NB4 (cell line): ENCODE results near the gene HSPB1.

Experiments used
- DNase-seq: peaks from one replicate; pipeline ENCODE4 v3.0.0; 2010; ENCODE audit warnings: low read depth
- H3K4me3 ChIP-seq: one replicate; pipeline ENCODE4 v1.5.1; 2011; ENCODE audit warnings: mild to moderate bottlenecking, low read depth, low read length, moderate library complexity
- CTCF ChIP-seq: IDR thresholded peaks from one replicate; pipeline ENCODE4 v1.5.1; 2012; ENCODE audit warnings: low read depth, low read length
- MAX ChIP-seq: IDR thresholded peaks from 2 replicates; pipeline ENCODE4 v1.6.1; 2011; ENCODE audit warnings: low read depth, low read length
- MYC ChIP-seq: IDR thresholded peaks from 2 replicates; pipeline ENCODE4 v1.6.1; 2011; ENCODE audit warnings: low read depth, low read length
- POLR2A ChIP-seq: IDR thresholded peaks from 2 replicates; pipeline ENCODE4 v1.6.1; 2011; ENCODE audit warnings: mild to moderate bottlenecking; ENCODE audit not compliant: insufficient read length; ENCODE audit errors: extremely low read depth

HSPB1 gene

GRCh38 chr7:76302347-76303201 lies at the start of gene HSPB1:
TSS of gene HSPB1 (plus strand) at chr7:76302673. CDS start at chr7:76302713, 40 bp downstream.
- peak; percentile 83 for DNase-seq
- H3K4me3 ChIP-seq, result peak within 1 kb of the TSS; percentile 66
- TF ChIP-seq CTCF, result no peak
- 0 out of 2 replicates have a peak, but pooled peaks have one; percentile 9 for TF ChIP-seq MYC
- TF ChIP-seq POLR2A, result peak; percentile 66
- TF ChIP-seq MAX, result peak; percentile 43; the same call in 1 of the 2 replicates

- TF ChIP-seq POLR2A (no peak), MYC (no peak), MAX (no peak), CTCF (no peak)
- H3K4me3 ChIP-seq, result no peak overlapping the region
Measured at GRCh38 chr7:76254781-76255180, 47.7 kb upstream of the HSPB1 start.

GRCh38 chr7:76257973-76258372 lies 44.5 kb upstream of the HSPB1 start:
- peak; percentile 42 for DNase-seq
- no peak for TF ChIP-seq MYC
- peak; percentile 16 for TF ChIP-seq CTCF
- no peak for TF ChIP-seq MAX
- TF ChIP-seq POLR2A, result no peak
- no peak overlapping the region for H3K4me3 ChIP-seq

More at GRCh38 chr7:76254781-76255180, 47.7 kb upstream of the HSPB1 start:
- DNase-seq, result no peak

GRCh38 chr7:76259124-76260093 lies 43.1 kb upstream of the HSPB1 start:
- DNase-seq, result no peak
- TF ChIP-seq MYC (no peak), POLR2A (no peak), MAX (no peak), CTCF (no peak)
- H3K4me3 ChIP-seq, result no peak overlapping the region

GRCh38 chr7:76260171-76260703 lies 42.2 kb upstream of the HSPB1 start:
- peak; percentile 56 for DNase-seq
- H3K4me3 ChIP-seq, result no peak overlapping the region
- TF ChIP-seq POLR2A, result no peak
- no peak for TF ChIP-seq MYC
- TF ChIP-seq CTCF, result no peak
- no peak for TF ChIP-seq MAX
